WERI-Rb-1 (cell line): Measurements from ENCODE around the gene CARHSP1.

ENCODE experiments used
- DNase-seq: peaks from one replicate; pipeline ENCODE4 v3.0.0-alpha.2; 2020
- H3K27ac ChIP-seq: fragments of 250-450 bp; sonication (Bioruptor Pico); 2 replicates; pipeline ENCODE4 v1.5.1; 2020; ENCODE audit warnings: mild to moderate bottlenecking, moderate library complexity
- H3K27me3 ChIP-seq: fragments of 250-450 bp; sonication (Bioruptor Pico); 2 replicates; pipeline ENCODE4 v1.5.1; 2021; ENCODE audit warnings: mild to moderate bottlenecking, low read depth, moderate library complexity; ENCODE audit not compliant: insufficient read depth, severe bottlenecking
- H3K36me3 ChIP-seq: fragments of 250-450 bp; sonication (Bioruptor Pico); 2 replicates; pipeline ENCODE4 v1.5.1; 2020; ENCODE audit warnings: mild to moderate bottlenecking, moderate library complexity
- H3K4me3 ChIP-seq: 2 replicates; pipeline ENCODE4 v1.5.1; 2011; ENCODE audit warnings: low read depth, mild to moderate bottlenecking, control low read depth, low read length
- H3K9me3 ChIP-seq: fragments of 250-450 bp; sonication (Bioruptor Pico); 2 replicates; pipeline ENCODE4 v1.5.1; 2021; ENCODE audit warnings: mild to moderate bottlenecking, moderate library complexity; ENCODE audit not compliant: severe bottlenecking
- TF ChIP-seq, protein P1 (sequence below): IDR thresholded peaks from 2 replicates; pipeline ENCODE4 v1.5.1; 2011; ENCODE audit warnings: low read depth, mild to moderate bottlenecking, control low read depth, inconsistent platforms, low read length

The CARHSP1 gene

GRCh38 chr16:8861563-8862308, 7.1 kb downstream of the CARHSP1 start:
- H3K27ac ChIP-seq, result no peak overlapping the region
- no peak for DNase-seq
- no peaks in the 10 kb centered on the region for H3K27me3 ChIP-seq

DNA sequence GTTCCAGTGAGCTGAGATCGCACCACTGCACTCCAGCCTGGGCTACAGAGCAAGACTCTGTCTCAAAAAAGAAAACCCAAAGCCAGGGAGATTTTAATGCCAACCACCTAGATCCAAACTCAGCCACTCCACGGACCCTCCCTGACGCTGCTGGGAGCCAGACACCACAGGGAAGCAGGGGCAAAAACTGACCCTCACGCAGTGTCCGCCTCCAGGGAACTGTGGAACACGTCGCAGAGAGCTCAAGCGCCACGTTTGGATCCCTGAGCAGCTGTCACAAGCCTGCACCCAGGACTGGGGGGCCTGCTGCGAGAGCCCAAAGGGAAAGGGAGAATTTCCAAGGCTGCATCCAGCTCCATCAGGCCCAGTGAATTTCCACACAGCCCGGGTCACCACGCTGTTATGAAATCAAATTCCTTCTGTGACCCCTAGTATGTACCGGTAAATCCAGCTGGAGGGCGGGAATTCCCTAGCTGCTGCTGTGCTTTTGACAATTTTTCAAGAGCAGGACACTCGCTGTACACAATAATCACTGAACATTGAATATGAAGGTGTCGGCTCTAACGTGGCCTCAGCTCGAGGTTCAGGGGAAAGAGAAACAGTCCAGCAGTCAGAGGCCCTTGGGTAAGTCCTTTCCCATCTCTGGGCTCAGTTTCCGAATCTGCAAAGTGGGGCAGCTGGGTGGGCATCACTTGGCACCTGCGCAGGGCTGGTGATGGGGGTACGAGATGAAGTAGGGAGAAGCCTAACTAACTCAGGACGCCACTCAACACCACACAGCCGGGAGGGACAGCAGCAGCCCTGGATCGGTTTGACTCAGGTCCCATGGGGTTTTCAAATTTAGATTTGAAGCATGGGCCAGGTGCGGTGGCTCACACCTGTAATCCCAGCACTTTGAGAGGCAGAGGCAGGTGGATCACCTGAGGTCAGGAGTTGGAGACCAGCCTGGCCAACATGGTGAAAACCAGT, 8.6 kb downstream of the CARHSP1 start:
- Histone ChIP-seq H3K27ac (no peak overlapping the region), H3K36me3 (peaks cover 70% of the 10 kb centered on the region), H3K27me3 (no peaks in the 10 kb centered on the region), H3K9me3 (no peaks in the 10 kb centered on the region), H3K4me3 (no peak overlapping the region)
- DNase-seq, result no peak
- TF ChIP-seq, protein P1, sequence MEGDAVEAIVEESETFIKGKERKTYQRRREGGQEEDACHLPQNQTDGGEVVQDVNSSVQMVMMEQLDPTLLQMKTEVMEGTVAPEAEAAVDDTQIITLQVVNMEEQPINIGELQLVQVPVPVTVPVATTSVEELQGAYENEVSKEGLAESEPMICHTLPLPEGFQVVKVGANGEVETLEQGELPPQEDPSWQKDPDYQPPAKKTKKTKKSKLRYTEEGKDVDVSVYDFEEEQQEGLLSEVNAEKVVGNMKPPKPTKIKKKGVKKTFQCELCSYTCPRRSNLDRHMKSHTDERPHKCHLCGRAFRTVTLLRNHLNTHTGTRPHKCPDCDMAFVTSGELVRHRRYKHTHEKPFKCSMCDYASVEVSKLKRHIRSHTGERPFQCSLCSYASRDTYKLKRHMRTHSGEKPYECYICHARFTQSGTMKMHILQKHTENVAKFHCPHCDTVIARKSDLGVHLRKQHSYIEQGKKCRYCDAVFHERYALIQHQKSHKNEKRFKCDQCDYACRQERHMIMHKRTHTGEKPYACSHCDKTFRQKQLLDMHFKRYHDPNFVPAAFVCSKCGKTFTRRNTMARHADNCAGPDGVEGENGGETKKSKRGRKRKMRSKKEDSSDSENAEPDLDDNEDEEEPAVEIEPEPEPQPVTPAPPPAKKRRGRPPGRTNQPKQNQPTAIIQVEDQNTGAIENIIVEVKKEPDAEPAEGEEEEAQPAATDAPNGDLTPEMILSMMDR, result no peak

More at GRCh38 chr16:8861563-8862308, 7.1 kb downstream of the CARHSP1 start:
- Histone ChIP-seq H3K9me3 (no peaks in the 10 kb centered on the region), H3K4me3 (no peak overlapping the region), H3K36me3 (peaks cover 66% of the 10 kb centered on the region)
- TF ChIP-seq, protein P1, result no peak

DNA sequence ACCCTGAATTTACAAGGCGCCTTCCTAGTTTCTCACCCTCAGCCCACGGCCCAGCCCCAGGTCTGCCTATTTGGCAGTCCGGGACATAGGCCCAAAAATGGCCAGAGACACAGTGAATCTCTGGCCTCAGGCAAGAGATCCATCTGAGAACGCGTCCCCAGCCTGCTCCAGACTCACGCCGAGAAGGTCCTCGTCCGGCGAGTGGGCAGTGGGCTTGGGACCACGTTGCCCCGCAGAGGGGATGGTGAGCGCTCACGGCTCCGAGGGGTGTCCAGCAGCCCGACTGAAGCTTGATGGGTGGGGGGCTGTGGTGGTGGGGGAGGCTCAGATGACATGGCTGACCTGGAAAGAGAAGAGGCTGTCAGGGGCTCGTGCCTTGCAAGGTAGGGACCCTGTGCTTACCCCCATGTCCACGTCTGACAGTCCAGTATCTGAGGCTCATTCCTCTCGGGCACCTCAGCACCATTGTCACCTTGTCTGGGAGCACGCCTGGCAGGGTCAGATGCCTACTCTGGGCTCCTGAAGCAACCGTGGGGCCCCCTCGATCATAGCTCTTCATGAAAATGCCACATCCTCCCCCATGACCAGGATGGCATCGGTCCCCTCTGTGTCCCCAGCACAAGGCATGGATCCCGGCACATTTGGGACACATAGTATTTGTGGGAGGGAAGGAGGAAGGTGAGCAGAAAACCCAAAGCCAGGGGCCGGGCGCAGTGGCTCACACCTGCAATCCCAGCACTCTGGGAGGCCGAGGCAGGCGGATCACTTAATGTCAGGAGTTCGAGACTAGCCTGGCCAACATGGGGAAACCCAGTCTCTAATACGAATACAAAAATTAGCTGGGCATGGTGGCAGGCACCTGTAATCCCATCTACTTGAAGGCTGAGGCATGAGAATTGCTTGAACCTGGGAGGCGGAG, 9.6 kb downstream of the CARHSP1 start:
- TF ChIP-seq, protein P1, result no peak
- Histone ChIP-seq H3K4me3 (no peak overlapping the region), H3K27me3 (no peaks in the 10 kb centered on the region), H3K9me3 (no peaks in the 10 kb centered on the region), H3K36me3 (peaks cover 67% of the 10 kb centered on the region), H3K27ac (no peak overlapping the region)
- no peak for DNase-seq

- Histone ChIP-seq H3K4me3 (no peak overlapping the region), H3K36me3 (peaks cover 64% of the 10 kb centered on the region), H3K9me3 (no peaks in the 10 kb centered on the region), H3K27me3 (no peaks in the 10 kb centered on the region), H3K27ac (no peak overlapping the region)
- TF ChIP-seq, protein P1, result no peak
- no peak for DNase-seq
These were observed 12.8 kb downstream of the CARHSP1 start for GRCh38 chr16:8855972-8856371.

- TF ChIP-seq, protein P1, result 0 out of 2 replicates have a peak, but pooled peaks have one; percentile 7
- H3K9me3 ChIP-seq, result no peaks in the 10 kb centered on the region
- H3K36me3 ChIP-seq, result peaks cover 69% of the 10 kb centered on the region
- H3K27ac ChIP-seq, result no peak overlapping the region
- DNase-seq, result no peak
- no peaks in the 10 kb centered on the region for H3K27me3 ChIP-seq
- H3K4me3 ChIP-seq, result no peak overlapping the region
These were observed 13.6 kb downstream of the CARHSP1 start for GRCh38 chr16:8855051-8855786.
